Measurements from ENCODE around the gene CKAP2L.

DNA sequence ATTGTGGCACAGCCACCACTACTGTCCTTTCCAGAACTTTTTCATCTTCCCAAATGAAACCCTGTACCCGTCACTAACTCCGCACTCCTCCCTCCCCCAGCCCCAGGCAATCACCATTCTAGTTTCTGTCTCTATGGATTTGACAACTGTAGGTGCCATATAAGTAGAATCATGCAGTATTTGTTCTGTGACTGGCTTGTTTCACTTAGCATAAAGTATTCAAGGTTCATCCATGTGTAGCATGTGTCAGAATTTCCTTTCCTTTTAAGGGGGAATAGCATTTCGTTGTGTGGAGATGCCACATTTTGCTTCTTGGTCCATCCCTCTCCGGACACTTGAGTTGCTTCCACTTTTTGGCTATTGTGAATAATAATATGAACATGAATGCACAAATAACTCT is 842 bp upstream of the CKAP2L start:
- TF ChIP-seq, protein P1, sequence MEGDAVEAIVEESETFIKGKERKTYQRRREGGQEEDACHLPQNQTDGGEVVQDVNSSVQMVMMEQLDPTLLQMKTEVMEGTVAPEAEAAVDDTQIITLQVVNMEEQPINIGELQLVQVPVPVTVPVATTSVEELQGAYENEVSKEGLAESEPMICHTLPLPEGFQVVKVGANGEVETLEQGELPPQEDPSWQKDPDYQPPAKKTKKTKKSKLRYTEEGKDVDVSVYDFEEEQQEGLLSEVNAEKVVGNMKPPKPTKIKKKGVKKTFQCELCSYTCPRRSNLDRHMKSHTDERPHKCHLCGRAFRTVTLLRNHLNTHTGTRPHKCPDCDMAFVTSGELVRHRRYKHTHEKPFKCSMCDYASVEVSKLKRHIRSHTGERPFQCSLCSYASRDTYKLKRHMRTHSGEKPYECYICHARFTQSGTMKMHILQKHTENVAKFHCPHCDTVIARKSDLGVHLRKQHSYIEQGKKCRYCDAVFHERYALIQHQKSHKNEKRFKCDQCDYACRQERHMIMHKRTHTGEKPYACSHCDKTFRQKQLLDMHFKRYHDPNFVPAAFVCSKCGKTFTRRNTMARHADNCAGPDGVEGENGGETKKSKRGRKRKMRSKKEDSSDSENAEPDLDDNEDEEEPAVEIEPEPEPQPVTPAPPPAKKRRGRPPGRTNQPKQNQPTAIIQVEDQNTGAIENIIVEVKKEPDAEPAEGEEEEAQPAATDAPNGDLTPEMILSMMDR (IDR thresholded peaks at IDR 0.05; ENCODE audit: extremely low read depth in 1 of 2, insufficient read depth in 1 of 2, low read depth in 1 of 2, low read length in 2 of 2) = no peak
- no peak for TF ChIP-seq MYC (IDR thresholded peaks at IDR 0.05; ENCODE audit: low read depth, low read length)
- TF ChIP-seq MAX (IDR thresholded peaks at IDR 0.05; ENCODE audit: insufficient read depth, insufficient read length) = no peak
- TF ChIP-seq EZH2 (IDR thresholded peaks at IDR 0.05; ENCODE audit: borderline replicate concordance, low read depth, low read length, severe bottlenecking) = no peak
- TF ChIP-seq POLR2A (IDR thresholded peaks at IDR 0.05; ENCODE audit: low read depth, low read length) = no peak
- no peak for TF ChIP-seq POLR2AphosphoS5 (IDR thresholded peaks at IDR 0.05; ENCODE audit: insufficient read depth, low read depth, low read length)
- no peak for TF ChIP-seq GATA2 (IDR thresholded peaks at IDR 0.05; ENCODE audit: insufficient read depth, insufficient read length, low read depth, low read length)
- TF ChIP-seq FOS (IDR thresholded peaks at IDR 0.05; ENCODE audit: borderline replicate concordance, insufficient read depth, low read length) = no peak
- no peak for TF ChIP-seq JUN (IDR thresholded peaks at IDR 0.05; ENCODE audit: borderline replicate concordance, insufficient read depth, insufficient read length, low read depth)

Measured in endothelial cell of umbilical vein (primary cell).